OCI-LY1 (cell line): ENCODE measurements around the gene FMN2.

Experiments
- H2AFZ ChIP-seq: fragments of 200-600 bp; sonication (generic), shearing (Covaris generic); 2 replicates; pipeline ENCODE4 v1.6.0; 2014; ENCODE audit warnings: antibody characterized with exemption, mild to moderate bottlenecking, low read length
- H3F3A ChIP-seq: fragments of 200-600 bp; sonication (generic), shearing (Covaris generic); 2 replicates; pipeline ENCODE4 v1.6.0; 2014; ENCODE audit warnings: mild to moderate bottlenecking, antibody characterized with exemption, low read length, moderate library complexity; ENCODE audit not compliant: insufficient read depth
- H3K27ac ChIP-seq: fragments of 200-600 bp; sonication (generic); 2 replicates; pipeline ENCODE4 v1.5.1; 2014; ENCODE audit warnings: low read length, mixed run types, mild to moderate bottlenecking, low read depth; ENCODE audit not compliant: poor library complexity, severe bottlenecking
- H3K27me3 ChIP-seq: fragments of 200-600 bp; sonication (generic); 2 replicates; pipeline ENCODE4 v1.6.0; 2014; ENCODE audit warnings: antibody characterized with exemption, mild to moderate bottlenecking, low read length, moderate library complexity; ENCODE audit not compliant: insufficient read depth
- H3K36me3 ChIP-seq: fragments of 200-600 bp; sonication (generic); 2 replicates; pipeline ENCODE4 v1.6.1; 2014; ENCODE audit warnings: mild to moderate bottlenecking, antibody characterized with exemption, low read length, moderate library complexity, mixed read lengths; ENCODE audit not compliant: insufficient read depth
- H3K4me1 ChIP-seq: fragments of 200-600 bp; sonication (generic); 2 replicates; pipeline ENCODE4 v1.5.1; 2014; ENCODE audit warnings: mild to moderate bottlenecking, low read length, moderate library complexity; ENCODE audit not compliant: insufficient read depth, severe bottlenecking
- H3K4me2 ChIP-seq: fragments of 200-600 bp; sonication (generic), shearing (Covaris generic); 2 replicates; pipeline ENCODE4 v1.6.1; 2014; ENCODE audit warnings: low read length
- H3K4me3 ChIP-seq: fragments of 200-600 bp; sonication (generic); 2 replicates; pipeline ENCODE4 v1.5.1; 2014; ENCODE audit warnings: low read length, low read depth, mild to moderate bottlenecking, mixed read lengths; ENCODE audit not compliant: poor library complexity, severe bottlenecking
- H3K79me2 ChIP-seq: fragments of 200-600 bp; shearing (Covaris generic); 2 replicates; pipeline ENCODE4 v1.6.1; 2016; ENCODE audit warnings: mixed run types, low read length, mixed read lengths; ENCODE audit not compliant: insufficient read depth
- H3K9ac ChIP-seq: fragments of 200-600 bp; sonication (generic), shearing (Covaris generic); 2 replicates; pipeline ENCODE4 v1.6.1; 2014; ENCODE audit warnings: mild to moderate bottlenecking, low read length, mixed read lengths
- H3K9me2 ChIP-seq: fragments of 200-600 bp; sonication (generic), shearing (Covaris generic); 2 replicates; pipeline ENCODE4 v1.6.1; 2014; ENCODE audit warnings: low read depth, mild to moderate bottlenecking, low read length, mixed read lengths
- H3K9me3 ChIP-seq: fragments of 200-600 bp; shearing (Covaris generic); 2 replicates; pipeline ENCODE4 v1.6.1; 2014; ENCODE audit warnings: low read length, mixed read lengths
- H4K20me1 ChIP-seq: fragments of 200-600 bp; sonication (generic), shearing (Covaris generic); 2 replicates; pipeline ENCODE4 v1.6.0; 2016; ENCODE audit warnings: mild to moderate bottlenecking, low read length; ENCODE audit not compliant: insufficient read depth
- CTCF ChIP-seq: fragments of 200-600 bp; sonication (generic), shearing (Covaris generic); IDR thresholded peaks from 2 replicates; pipeline ENCODE4 v1.5.1; 2017; ENCODE audit warnings: mild to moderate bottlenecking, antibody characterized with exemption, low read length, moderate library complexity, mixed read lengths
- EZH2 ChIP-seq: fragments of 200-600 bp; sonication (generic), shearing (Covaris generic); IDR thresholded peaks from 2 replicates; pipeline ENCODE4 v1.8.0; 2017; ENCODE audit warnings: borderline replicate concordance, mixed run types, mild to moderate bottlenecking, antibody characterized with exemption, low read length, moderate library complexity, mixed read lengths

Gene FMN2

DNA sequence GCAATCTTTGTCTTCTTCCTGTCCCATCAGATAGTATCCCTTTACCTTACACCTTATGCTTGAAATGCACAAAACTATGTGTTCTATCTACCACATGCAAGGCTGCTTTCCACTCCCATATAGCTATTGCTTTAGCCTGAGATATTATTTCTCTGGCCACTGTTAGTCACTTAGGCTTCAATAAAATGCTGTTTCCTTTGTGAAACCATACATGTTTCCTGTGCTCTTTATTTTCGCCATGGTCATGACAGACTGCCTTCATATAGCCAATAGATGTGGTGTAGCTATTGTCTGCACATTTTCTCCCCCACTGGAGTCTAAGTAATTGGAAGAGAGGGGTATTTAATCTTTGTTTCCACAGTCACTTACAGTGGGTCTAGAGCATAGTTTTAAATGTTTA, 411.9 kb downstream of the FMN2 start:
- Histone ChIP-seq H3F3A (no peaks in the 10 kb centered on the region), H3K9me3 (no peaks in the 10 kb centered on the region)

DNA sequence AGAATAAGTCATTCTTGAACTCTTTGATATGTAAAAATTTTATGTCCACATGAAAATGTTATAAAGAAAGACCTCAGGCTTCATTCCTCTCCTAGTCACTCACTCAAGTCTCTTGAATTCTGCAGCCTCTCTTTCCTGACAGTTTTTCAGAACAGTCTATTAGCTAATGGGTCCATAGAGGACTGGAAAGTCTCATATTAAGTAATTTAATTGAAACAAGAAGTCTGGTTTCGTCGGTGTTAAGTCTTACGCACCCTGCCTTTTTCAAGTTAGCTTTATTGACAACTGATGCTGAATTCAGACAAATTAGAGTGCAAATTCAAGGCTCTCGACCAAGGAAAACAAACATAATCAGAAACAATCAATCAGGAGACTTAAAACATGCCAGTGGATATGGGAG, 414.5 kb downstream of the FMN2 start:
- Histone ChIP-seq H3K79me2 (no peaks in the 10 kb centered on the region), H3K27me3 (no peaks in the 10 kb centered on the region), H3K9ac (no peak overlapping the region), H3K27ac (no peak overlapping the region), H3K4me3 (no peak overlapping the region), H3K9me2 (no peaks in the 10 kb centered on the region), H3F3A (no peaks in the 10 kb centered on the region), H3K36me3 (no peaks in the 10 kb centered on the region), H2AFZ (no peak overlapping the region), H3K4me2 (no peak overlapping the region), H4K20me1 (no peaks in the 10 kb centered on the region), H3K9me3 (no peaks in the 10 kb centered on the region), H3K4me1 (no peaks in the 10 kb centered on the region)
- TF ChIP-seq CTCF (no peak), EZH2 (no peak)

More for the DNA sequence above, 411.9 kb downstream of the FMN2 start:
- H4K20me1 ChIP-seq: no peaks in the 10 kb centered on the region
- no peak overlapping the region for H3K27ac ChIP-seq
- no peaks in the 10 kb centered on the region for H3K79me2 ChIP-seq
- no peak overlapping the region for H3K4me3 ChIP-seq
- H3K27me3 ChIP-seq: no peaks in the 10 kb centered on the region
- TF ChIP-seq EZH2 (no peak), CTCF (no peak)
- H2AFZ ChIP-seq: no peak overlapping the region
- no peaks in the 10 kb centered on the region for H3K36me3 ChIP-seq
- no peaks in the 10 kb centered on the region for H3K9me2 ChIP-seq
- H3K4me1 ChIP-seq: no peaks in the 10 kb centered on the region
- H3K4me2 ChIP-seq: no peak overlapping the region
- H3K9ac ChIP-seq: no peak overlapping the region

GRCh38 chr1:240508201-240508600, 416.5 kb downstream of the FMN2 start:
- H3K4me3 ChIP-seq: no peak overlapping the region
- H2AFZ ChIP-seq: no peak overlapping the region
- TF ChIP-seq EZH2 (no peak), CTCF (no peak)
- H3K9me3 ChIP-seq: no peaks in the 10 kb centered on the region
- no peaks in the 10 kb centered on the region for H4K20me1 ChIP-seq
- H3K27me3 ChIP-seq: no peaks in the 10 kb centered on the region
- no peaks in the 10 kb centered on the region for H3K36me3 ChIP-seq
- H3K9ac ChIP-seq: no peak overlapping the region
- no peaks in the 10 kb centered on the region for H3K4me1 ChIP-seq
- no peak overlapping the region for H3K27ac ChIP-seq
- no peaks in the 10 kb centered on the region for H3K79me2 ChIP-seq
- H3K9me2 ChIP-seq: no peaks in the 10 kb centered on the region
- H3F3A ChIP-seq: no peaks in the 10 kb centered on the region
- H3K4me2 ChIP-seq: no peak overlapping the region
